Memory B cell (primary cell): Measurements from ENCODE around the gene ANKRD11.
"Not testable (repeated sequence)": the region's sequence is repeated elsewhere in the genome, so short reads cannot be mapped to it uniquely, and the experiment has no call there.

Experiments
- ATAC-seq: fragments of 150-1000 bp; cut with Tn5 transposase; 2 replicates; pipeline ENCODE4 v1.10.0; 2021; ENCODE audit warnings: low read depth, mild to moderate bottlenecking, moderate library complexity
- DNase-seq, 2 donors: peaks; one replicate each; pipeline ENCODE4 v3.0.0; 2022; ENCODE audit warnings: low spot score in 2 of 2
- H3K27ac Mint-ChIP-seq: one replicate; pipeline ENCODE4 v1.8.0; 2022; ENCODE audit warnings: mild to moderate bottlenecking, moderate library complexity, mixed read lengths
- H3K27me3 Mint-ChIP-seq: one replicate; pipeline ENCODE4 v1.8.0; 2022; ENCODE audit warnings: mixed read lengths
- H3K36me3 Mint-ChIP-seq: one replicate; pipeline ENCODE4 v1.8.0; 2022; ENCODE audit warnings: mild to moderate bottlenecking, mixed read lengths
- H3K4me1 Mint-ChIP-seq: one replicate; pipeline ENCODE4 v1.8.0; 2022; ENCODE audit warnings: mixed read lengths
- H3K4me3 Mint-ChIP-seq: one replicate; pipeline ENCODE4 v1.8.0; 2022; ENCODE audit warnings: mild to moderate bottlenecking, moderate library complexity, mixed read lengths
- H3K9me3 Mint-ChIP-seq: one replicate; pipeline ENCODE4 v1.8.0; 2022; ENCODE audit warnings: mixed read lengths

The ANKRD11 gene

GRCh38 chr16:89257757-89258465 lies 232.4 kb downstream of the ANKRD11 start:
- Mint-ChIP-seq H3K4me1 (peaks cover 8% of the 10 kb centered on the region), H3K9me3 (peaks cover 2% of the 10 kb centered on the region), H3K27me3 (peaks cover 16% of the 10 kb centered on the region), H3K4me3 (peak overlapping the region; percentile 41), H3K36me3 (no peaks in the 10 kb centered on the region), H3K27ac (peak overlapping the region; percentile 48)
- ATAC-seq (no peak), DNase-seq (no peak)

- no peak for ATAC-seq
- H3K36me3 Mint-ChIP-seq: no peaks in the 10 kb centered on the region
- H3K27me3 Mint-ChIP-seq: peaks cover 16% of the 10 kb centered on the region
- H3K4me3 Mint-ChIP-seq: peak overlapping the region; percentile 41
- peaks cover 8% of the 10 kb centered on the region for H3K4me1 Mint-ChIP-seq
- peak overlapping the region; percentile 48 for H3K27ac Mint-ChIP-seq
- no peak for DNase-seq
- H3K9me3 Mint-ChIP-seq: no peaks in the 10 kb centered on the region
Measured at GRCh38 chr16:89257281-89257731, 233.1 kb downstream of the ANKRD11 start.

- Mint-ChIP-seq H3K4me3 (peak overlapping the region; percentile 43), H3K36me3 (no peaks in the 10 kb centered on the region), H3K27me3 (peaks cover 16% of the 10 kb centered on the region), H3K9me3 (peaks cover 1% of the 10 kb centered on the region), H3K27ac (no peak overlapping the region), H3K4me1 (peaks cover 8% of the 10 kb centered on the region)
- ATAC-seq (peak; percentile 72), DNase-seq (peak in 1 of 2 donors; percentile 37)
Measured at GRCh38 chr16:89256651-89257254, 233.6 kb downstream of the ANKRD11 start.

- Mint-ChIP-seq H3K36me3 (peaks cover 3% of the 10 kb centered on the region), H3K4me1 (peaks cover 6% of the 10 kb centered on the region), H3K27me3 (peaks cover 13% of the 10 kb centered on the region), H3K27ac (no peak overlapping the region), H3K9me3 (peaks cover 5% of the 10 kb centered on the region), H3K4me3 (no peak overlapping the region)
- DNase-seq (no peak), ATAC-seq (no peak)
Measured at GRCh38 chr16:89253548-89254287, 236.6 kb downstream of the ANKRD11 start.

GRCh38 chr16:89248196-89248982 lies 242.0 kb downstream of the ANKRD11 start:
- Mint-ChIP-seq H3K4me3 (peak overlapping the region; percentile 51), H3K36me3 (peaks cover 3% of the 10 kb centered on the region), H3K27me3 (no peaks in the 10 kb centered on the region), H3K4me1 (peaks cover 2% of the 10 kb centered on the region), H3K9me3 (peaks cover 5% of the 10 kb centered on the region), H3K27ac (no peak overlapping the region)
- ATAC-seq (no peak), DNase-seq (no peak)

- not testable (repeated sequence) for H3K36me3 Mint-ChIP-seq, DNase-seq, H3K4me1 Mint-ChIP-seq, H3K27me3 Mint-ChIP-seq, H3K27ac Mint-ChIP-seq, H3K9me3 Mint-ChIP-seq
- ATAC-seq: peak; percentile 45
- peak overlapping the region; percentile 72 for H3K4me3 Mint-ChIP-seq
Measured at GRCh38 chr16:89247734-89248075, 242.7 kb downstream of the ANKRD11 start.

- DNase-seq: peak; percentile 90 to 97
- Mint-ChIP-seq H3K27ac (no peak overlapping the region), H3K4me3 (peak overlapping the region; percentile 72), H3K9me3 (peaks cover 5% of the 10 kb centered on the region), H3K4me1 (peaks cover 6% of the 10 kb centered on the region), H3K27me3 (no peaks in the 10 kb centered on the region), H3K36me3 (peaks cover 3% of the 10 kb centered on the region)
- ATAC-seq: peak; percentile 85
Measured at GRCh38 chr16:89246903-89247733, 243.2 kb downstream of the ANKRD11 start.

- DNase-seq: no peak
- ATAC-seq: no peak
- no peaks in the 10 kb centered on the region for H3K27me3 Mint-ChIP-seq
- H3K27ac Mint-ChIP-seq: no peak overlapping the region
- H3K4me3 Mint-ChIP-seq: peak overlapping the region; percentile 71
- H3K36me3 Mint-ChIP-seq: peaks cover 3% of the 10 kb centered on the region
- H3K4me1 Mint-ChIP-seq: peaks cover 6% of the 10 kb centered on the region
- peaks cover 2% of the 10 kb centered on the region for H3K9me3 Mint-ChIP-seq
Measured at GRCh38 chr16:89246383-89246902, 243.9 kb downstream of the ANKRD11 start.

- H3K9me3 Mint-ChIP-seq: no peaks in the 10 kb centered on the region
- no peak overlapping the region for H3K27ac Mint-ChIP-seq
- H3K4me3 Mint-ChIP-seq: no peak overlapping the region
- no peak for ATAC-seq
- H3K27me3 Mint-ChIP-seq: no peaks in the 10 kb centered on the region
- no peaks in the 10 kb centered on the region for H3K36me3 Mint-ChIP-seq
- no peak for DNase-seq
- H3K4me1 Mint-ChIP-seq: peaks cover 9% of the 10 kb centered on the region
Measured at GRCh38 chr16:89244754-89245153, 245.6 kb downstream of the ANKRD11 start.

- not testable (repeated sequence) for H3K27me3 Mint-ChIP-seq, DNase-seq, ATAC-seq, H3K9me3 Mint-ChIP-seq, H3K27ac Mint-ChIP-seq, H3K36me3 Mint-ChIP-seq, H3K4me1 Mint-ChIP-seq, H3K4me3 Mint-ChIP-seq
Measured at GRCh38 chr16:89244264-89244663, 246.1 kb downstream of the ANKRD11 start.

GRCh38 chr16:89243664-89244063 lies 246.7 kb downstream of the ANKRD11 start:
- H3K4me1 Mint-ChIP-seq: peaks cover 9% of the 10 kb centered on the region
- H3K36me3 Mint-ChIP-seq: no peaks in the 10 kb centered on the region
- peak overlapping the region; percentile 27 for H3K4me3 Mint-ChIP-seq
- ATAC-seq (no peak), DNase-seq (no peak)
- no peaks in the 10 kb centered on the region for H3K27me3 Mint-ChIP-seq
- H3K9me3 Mint-ChIP-seq: no peaks in the 10 kb centered on the region
- no peak overlapping the region for H3K27ac Mint-ChIP-seq

- peaks cover 9% of the 10 kb centered on the region for H3K4me1 Mint-ChIP-seq
- ATAC-seq: no peak
- no peak for DNase-seq
- H3K27ac Mint-ChIP-seq: no peak overlapping the region
- no peaks in the 10 kb centered on the region for H3K9me3 Mint-ChIP-seq
- H3K27me3 Mint-ChIP-seq: no peaks in the 10 kb centered on the region
- H3K4me3 Mint-ChIP-seq: no peak overlapping the region
- no peaks in the 10 kb centered on the region for H3K36me3 Mint-ChIP-seq
Measured at GRCh38 chr16:89242795-89243200, 247.6 kb downstream of the ANKRD11 start.
